H1 (cell line): ENCODE results near the gene IL31RA. TPM values are rescaled to one million over a fixed set of nuclear protein-coding genes. Genes with fewer than 3 reads are reported as not detected.

ENCODE experiments used
- CBX8 ChIP-seq: fragments of 300-800, 300-1000 bp; sonication (generic); IDR thresholded peaks from 2 replicates; pipeline ENCODE4 v1.7.1; 2016; ENCODE audit warnings: low read depth, low read length, borderline replicate concordance
- CEBPB ChIP-seq: IDR thresholded peaks from 2 replicates; pipeline ENCODE4 v1.6.1; 2012; ENCODE audit warnings: low read depth, low read length
- NRF1 ChIP-seq: IDR thresholded peaks from 2 replicates; pipeline ENCODE4 v1.6.1; 2011; ENCODE audit warnings: mild to moderate bottlenecking, low read depth, low read length, improper control_type of control experiment
- SIX5 ChIP-seq: IDR thresholded peaks from 2 replicates; pipeline ENCODE4 v1.6.1; 2011; ENCODE audit warnings: mild to moderate bottlenecking, low read depth, low read length
- USF2 ChIP-seq: IDR thresholded peaks from 2 replicates; pipeline ENCODE4 v1.6.1; 2011; ENCODE audit warnings: low read length, improper control_type of control experiment
- polyA plus RNA-seq, 7 experiments: library from polyadenylated mRNA; depleted of rRNA in 3 of 7; stranded (reverse) in 5 of 7; unstranded in 2 of 7; fragments of >200 nt in 5 of 7; fragments of 200-250 nt in 2 of 7; gene quantifications; 1 replicate in 5 of 7; 2 replicates in 1 of 7; 4 replicates in 1 of 7; pipeline versions ENCODE4 v1.2.1 to v1.2.3, GENCODE V29; 2011 to 2013; ENCODE audit warnings: missing spikeins in 2 of 7, mixed read lengths in 2 of 7
- total RNA-seq: library from RNA; stranded (reverse); fragmentation: NEBNext Ultra II Directional; extraction: Animal tissue kit (Norgen Biotek cat#: 25700); gene quantifications from 2 replicates; pipeline ENCODE4 v1.2.1, GENCODE V29; 2021

Gene IL31RA
- total and polyA plus RNA-seq, 2 of the 8 experiments (the other 6 are each of a cell fraction or from before 2014, with no cell fraction given): not detected

- no peak for TF ChIP-seq CBX8
- no peak for TF ChIP-seq SIX5
- no peak for TF ChIP-seq NRF1
- no peak for TF ChIP-seq USF2
- no peak for TF ChIP-seq CEBPB
Observed at GRCh38 chr5:55896238-55896637, 45.1 kb downstream of the IL31RA start (continued).
